HepG2 (cell line): ENCODE data around the gene CGA.

Experiments
- ATF1 ChIP-seq: IDR thresholded peaks from 2 replicates; pipeline ENCODE4 v1.6.1; 2016; ENCODE audit warnings: mild to moderate bottlenecking, control low read depth
- CCDC6 ChIP-seq: sonication (generic); formaldehyde crosslinking; IDR thresholded peaks from 2 replicates; pipeline ENCODE4 v1.8.1; 2022; ENCODE audit warnings: mild to moderate bottlenecking, missing genetic modification reagents, moderate library complexity
- GLMP ChIP-seq: sonication (generic); formaldehyde crosslinking; IDR thresholded peaks from 2 replicates; pipeline ENCODE4 v1.9.0; 2021; ENCODE audit warnings: missing genetic modification reagents, mild to moderate bottlenecking, borderline replicate concordance
- ZBTB26 ChIP-seq: IDR thresholded peaks from 2 replicates; pipeline ENCODE4 v1.6.1; 2016; ENCODE audit warnings: missing compliant biosample characterization, missing genetic modification reagents, borderline replicate concordance
- ZNF121 ChIP-seq: sonication (generic); formaldehyde crosslinking; IDR thresholded peaks from 2 replicates; pipeline ENCODE4 v1.5.0; 2020; ENCODE audit warnings: mild to moderate bottlenecking, missing genetic modification reagents

- no peak for TF ChIP-seq GLMP (CRISPR knock-in tag)
- no peak for TF ChIP-seq ZNF121 (CRISPR knock-in tag)
- no peak for TF ChIP-seq CCDC6 (CRISPR knock-in tag)
- no peak for TF ChIP-seq ATF1 (CRISPR knock-in tag)
- TF ChIP-seq ZBTB26 (CRISPR knock-in tag) = no peak
Observed at GRCh38 chr6:87115402-87116135, 20.7 kb upstream of the CGA start.
